ENCODE measurements around the gene IMPA2.

DNA sequence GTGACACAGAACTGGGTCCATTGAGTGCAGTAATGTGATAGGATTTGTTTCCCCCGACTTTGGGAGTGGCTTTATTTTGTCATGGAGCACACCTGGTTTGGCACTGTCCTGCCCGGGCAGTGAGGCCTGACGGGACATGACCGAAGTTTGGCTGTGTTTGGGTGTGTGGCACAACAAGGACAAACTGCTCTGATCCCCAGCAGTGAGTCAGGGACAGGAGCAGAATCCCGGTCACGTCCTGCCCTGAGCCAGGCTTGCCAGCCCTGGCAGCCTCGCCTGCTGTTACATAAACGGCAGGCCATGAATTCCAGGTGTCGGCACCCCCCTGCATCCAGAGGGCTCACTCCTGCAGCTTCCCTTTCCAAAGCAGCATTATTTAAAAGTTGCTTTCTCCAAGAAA lies 45.7 kb downstream of the IMPA2 start:
- TF ChIP-seq CTCF (IDR thresholded peaks at IDR 0.05) (no peak), EZH2phosphoT487 (IDR thresholded peaks at IDR 0.05) (no peak)

Data from neural progenitor cell (in vitro differentiated cells).